GM11168 (cell line): ENCODE measurements around the gene ACAT1.
"Not testable (repeated sequence)": the region's sequence is repeated elsewhere in the genome, so short reads cannot be mapped to it uniquely, and the experiment has no call there.

Experiments
- in situ Hi-C: fragments of 300-500 bp; cut with MboI; formaldehyde crosslinking; loops from one replicate; pipeline ENCODE4 v1.12.0; 2022; ENCODE audit warnings: low sequenced_read_pairs; ENCODE audit not compliant: unreplicated experiment

Gene ACAT1

DNA sequence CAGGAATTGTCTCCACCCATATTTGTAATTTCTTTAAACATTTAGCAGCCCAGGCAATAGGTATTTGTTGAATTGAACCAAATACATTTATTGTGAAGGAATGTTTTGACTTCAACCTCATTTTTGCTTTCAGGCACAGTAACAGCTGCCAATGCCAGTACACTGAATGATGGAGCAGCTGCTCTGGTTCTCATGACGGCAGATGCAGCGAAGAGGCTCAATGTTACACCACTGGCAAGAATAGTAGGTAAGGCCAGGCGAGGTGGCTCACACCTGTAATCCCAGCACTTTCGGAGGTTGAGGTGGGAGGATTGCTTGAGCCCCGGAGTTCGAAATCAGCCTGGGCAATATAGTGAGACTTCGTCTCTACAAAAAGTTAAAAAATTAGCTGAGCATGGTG is 20.9 kb downstream of the ACAT1 start:
- in situ Hi-C loops = no loop called here

DNA sequence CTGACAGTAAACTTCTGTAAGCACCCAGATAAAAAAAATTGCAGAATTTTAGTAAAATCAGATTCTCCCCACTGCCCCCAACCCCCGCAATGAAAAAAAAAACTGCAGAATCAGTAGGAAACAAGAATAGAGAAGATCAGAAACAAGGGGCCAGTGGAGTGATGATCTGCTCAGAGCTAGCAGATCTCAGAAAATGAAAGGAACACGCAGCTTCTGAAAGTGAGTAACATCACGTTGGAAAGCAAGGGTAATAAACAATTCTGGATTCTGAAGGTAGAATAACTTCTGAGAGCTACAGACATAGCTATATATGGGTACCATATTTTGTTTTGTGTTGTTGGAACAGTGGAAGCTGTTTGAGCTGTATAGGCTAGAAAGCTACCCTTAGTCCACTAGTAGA is 23.2 kb downstream of the ACAT1 start:
- in situ Hi-C loops = no loop called here

DNA sequence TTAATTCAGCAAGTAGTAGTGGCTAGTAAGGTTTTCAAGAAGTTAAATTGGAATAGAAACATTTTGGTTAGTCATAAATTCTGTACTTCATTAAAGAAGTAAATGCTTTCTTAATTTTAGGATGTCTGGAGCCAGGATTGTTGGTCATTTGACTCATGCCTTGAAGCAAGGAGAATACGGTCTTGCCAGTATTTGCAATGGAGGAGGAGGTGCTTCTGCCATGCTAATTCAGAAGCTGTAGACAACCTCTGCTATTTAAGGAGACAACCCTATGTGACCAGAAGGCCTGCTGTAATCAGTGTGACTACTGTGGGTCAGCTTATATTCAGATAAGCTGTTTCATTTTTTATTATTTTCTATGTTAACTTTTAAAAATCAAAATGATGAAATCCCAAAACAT is 25.8 kb downstream of the ACAT1 start:
- in situ Hi-C loops = no loop called here

GRCh38 chr11:108148556-108148955 is 27.2 kb downstream of the ACAT1 start:
- in situ Hi-C loops = no loop called here

- in situ Hi-C loops = no loop called here
These were observed 33.2 kb downstream of the ACAT1 start for GRCh38 chr11:108154591-108154990.

- in situ Hi-C loops = no loop called here
These were observed 39.7 kb downstream of the ACAT1 start for GRCh38 chr11:108160970-108161566.

GRCh38 chr11:108162878-108163277 is 41.5 kb downstream of the ACAT1 start:
- in situ Hi-C loops = not testable (repeated sequence)

DNA sequence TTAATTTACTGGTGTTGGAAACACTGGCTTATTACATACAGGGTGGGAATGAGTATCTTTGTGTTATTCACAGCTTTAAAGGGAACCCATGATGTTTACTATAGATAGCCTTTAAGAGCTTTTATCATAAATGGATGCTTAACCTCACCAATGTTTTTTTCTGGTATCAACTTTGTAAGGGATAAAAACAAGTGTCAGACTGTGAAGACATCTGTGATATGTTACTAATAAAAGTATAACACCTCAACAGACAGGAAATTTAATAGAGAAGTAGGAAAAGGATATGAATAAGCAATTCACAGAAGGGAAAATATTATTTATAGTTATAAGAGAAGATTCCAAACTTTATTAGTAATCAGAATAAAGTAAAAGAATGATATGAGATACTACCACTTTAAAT is 46.3 kb downstream of the ACAT1 start:
- in situ Hi-C loops = no loop called here

- in situ Hi-C loops = no loop called here
These were observed 48.8 kb downstream of the ACAT1 start for GRCh38 chr11:108170184-108170583.

- in situ Hi-C loops = no loop called here
These were observed 56.2 kb downstream of the ACAT1 start for GRCh38 chr11:108177570-108177969.

- in situ Hi-C loops = no loop called here
These were observed 72.4 kb downstream of the ACAT1 start for GRCh38 chr11:108193725-108194124.

DNA sequence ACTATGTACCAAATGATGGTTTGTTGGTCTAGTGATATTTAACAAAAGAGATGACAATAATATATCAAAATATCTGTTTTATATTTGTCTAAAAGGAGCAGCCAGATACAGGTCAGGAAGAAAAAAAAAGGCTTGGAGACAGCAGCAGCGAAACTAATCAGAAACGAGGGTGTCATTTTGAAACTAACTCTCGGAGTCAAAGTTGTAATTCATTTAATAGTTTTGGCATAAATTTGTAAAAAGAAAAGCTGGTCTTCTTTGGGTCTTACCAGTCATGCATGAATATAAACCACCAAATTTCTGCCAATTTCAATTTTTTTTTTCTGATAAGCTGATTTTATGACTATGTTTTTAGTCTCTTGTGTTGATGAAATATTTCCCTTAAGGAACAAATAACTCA is 75.5 kb downstream of the ACAT1 start:
- in situ Hi-C loops = no loop called here
